Measurements from ENCODE around the gene UCN2.
"Not testable (repeated sequence)": the region's sequence is repeated elsewhere in the genome, so short reads cannot be mapped to it uniquely, and the experiment has no call there.

The UCN2 gene

DNA sequence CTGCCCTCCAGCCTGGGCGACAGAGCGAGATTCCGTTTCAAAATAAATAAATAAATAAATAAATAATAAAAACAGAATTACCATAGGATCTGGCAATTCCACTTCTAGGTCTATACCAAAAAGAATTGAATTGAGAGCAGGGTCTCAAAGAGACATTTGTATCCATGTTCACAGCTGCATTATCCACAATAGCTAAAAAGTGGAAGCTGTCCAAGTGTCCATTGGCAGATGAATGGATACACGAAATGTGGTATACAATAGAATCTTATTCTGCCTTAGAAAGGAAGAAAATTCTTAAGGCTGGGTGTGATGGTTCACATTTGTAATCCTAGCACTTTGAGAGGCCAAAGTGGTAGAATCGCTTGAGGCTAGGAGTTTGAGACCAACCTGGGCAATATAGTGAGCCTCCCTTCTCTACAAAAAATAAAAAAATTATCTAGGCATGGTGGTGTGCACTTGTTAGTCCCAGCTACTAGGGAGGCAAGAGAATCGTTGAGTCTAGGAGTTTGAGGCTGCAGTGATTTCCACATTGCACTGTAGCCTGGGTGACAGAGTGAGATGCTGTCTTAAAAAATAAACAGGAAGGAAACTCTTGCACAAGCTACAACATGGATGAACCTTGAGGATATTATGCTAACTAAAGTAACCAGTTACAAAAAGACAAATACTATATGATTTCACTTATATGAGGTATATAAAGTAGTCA, 31.2 kb downstream of the UCN2 start:
- no peaks in the 10 kb centered on the region for H3K4me1 ChIP-seq (ENCODE audit: control insufficient read depth, low read length)
- H3K27ac ChIP-seq (ENCODE audit: low read depth, low read length), result no peak overlapping the region
- H3K9me2 ChIP-seq (replicated peaks; ENCODE audit: control insufficient read depth, low read length), result no peaks in the 10 kb centered on the region
- H3K36me3 ChIP-seq (ENCODE audit: control insufficient read depth, low read length), result peaks cover 54% of the 10 kb centered on the region
- H3F3A ChIP-seq (ENCODE audit: control insufficient read depth, insufficient read depth), result no peaks in the 10 kb centered on the region; the same call in 1 of the 2 replicates
- no peak overlapping the region for H3K4me2 ChIP-seq (ENCODE audit: low read length)
- H3K27me3 ChIP-seq (ENCODE audit: control insufficient read depth, low read length), result no peaks in the 10 kb centered on the region
- H3K9me3 ChIP-seq (ENCODE audit: control insufficient read depth, insufficient read depth, low read length), result no peaks in the 10 kb centered on the region
- H3K4me3 ChIP-seq (ENCODE audit: low read length), result no peak overlapping the region
- H3K79me2 ChIP-seq (ENCODE audit: control insufficient read depth, low read length), result no peaks in the 10 kb centered on the region
- TF ChIP-seq, protein P1, sequence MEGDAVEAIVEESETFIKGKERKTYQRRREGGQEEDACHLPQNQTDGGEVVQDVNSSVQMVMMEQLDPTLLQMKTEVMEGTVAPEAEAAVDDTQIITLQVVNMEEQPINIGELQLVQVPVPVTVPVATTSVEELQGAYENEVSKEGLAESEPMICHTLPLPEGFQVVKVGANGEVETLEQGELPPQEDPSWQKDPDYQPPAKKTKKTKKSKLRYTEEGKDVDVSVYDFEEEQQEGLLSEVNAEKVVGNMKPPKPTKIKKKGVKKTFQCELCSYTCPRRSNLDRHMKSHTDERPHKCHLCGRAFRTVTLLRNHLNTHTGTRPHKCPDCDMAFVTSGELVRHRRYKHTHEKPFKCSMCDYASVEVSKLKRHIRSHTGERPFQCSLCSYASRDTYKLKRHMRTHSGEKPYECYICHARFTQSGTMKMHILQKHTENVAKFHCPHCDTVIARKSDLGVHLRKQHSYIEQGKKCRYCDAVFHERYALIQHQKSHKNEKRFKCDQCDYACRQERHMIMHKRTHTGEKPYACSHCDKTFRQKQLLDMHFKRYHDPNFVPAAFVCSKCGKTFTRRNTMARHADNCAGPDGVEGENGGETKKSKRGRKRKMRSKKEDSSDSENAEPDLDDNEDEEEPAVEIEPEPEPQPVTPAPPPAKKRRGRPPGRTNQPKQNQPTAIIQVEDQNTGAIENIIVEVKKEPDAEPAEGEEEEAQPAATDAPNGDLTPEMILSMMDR (IDR thresholded peaks at IDR 0.05; ENCODE audit: low read depth, low read length, poor library complexity, severe bottlenecking), result no peak
- no peak for TF ChIP-seq EZH2phosphoT487 (IDR thresholded peaks at IDR 0.05; ENCODE audit: borderline replicate concordance, low read length)
- H4K20me1 ChIP-seq (ENCODE audit: control insufficient read depth, insufficient read depth, low read depth, low read length), result no peaks in the 10 kb centered on the region

DNA sequence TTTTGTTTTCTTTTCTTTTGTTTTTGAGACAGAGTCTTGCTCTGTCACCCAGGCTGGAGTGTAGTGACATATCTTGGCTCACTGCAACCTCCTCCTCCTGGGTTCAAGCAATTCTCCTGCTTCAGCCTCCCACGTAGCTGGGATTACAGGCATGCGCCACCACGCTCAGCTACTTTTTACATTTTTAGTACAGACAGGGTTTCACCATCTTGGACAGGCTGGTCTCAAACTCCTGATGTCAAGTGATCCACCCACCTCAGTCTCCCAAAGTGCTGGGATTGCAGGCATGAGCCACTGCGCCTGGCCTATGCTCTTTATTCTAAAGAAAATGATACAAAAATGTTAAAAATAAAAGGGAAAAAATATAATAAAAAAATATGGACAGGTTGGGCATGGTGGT, 32.9 kb downstream of the UCN2 start:
- not testable (repeated sequence) for H3K4me3 ChIP-seq (ENCODE audit: low read length); H3K4me1 ChIP-seq (ENCODE audit: control insufficient read depth, low read length); H3K79me2 ChIP-seq (ENCODE audit: control insufficient read depth, low read length)

DNA sequence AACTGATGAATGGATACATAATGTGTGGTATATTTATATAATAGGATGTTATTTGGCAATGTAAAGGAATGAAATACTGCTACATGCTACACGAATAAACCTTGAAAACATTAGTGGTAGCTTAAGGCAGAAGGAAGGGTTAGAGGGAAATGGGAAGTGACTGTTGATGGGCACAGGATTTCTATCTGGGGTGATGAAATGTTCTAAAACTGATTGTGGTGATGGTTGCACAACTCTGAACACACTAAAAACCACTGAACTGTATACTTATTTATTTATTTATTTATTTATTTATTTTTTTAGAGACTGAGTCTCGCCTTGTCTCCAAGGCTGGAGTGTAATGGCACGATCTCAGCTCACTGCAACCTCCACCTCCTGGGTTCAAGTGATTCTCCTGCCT, 34.8 kb downstream of the UCN2 start:
- Histone ChIP-seq H4K20me1 (ENCODE audit: control insufficient read depth, insufficient read depth, low read depth, low read length) (no peaks in the 10 kb centered on the region), H3K79me2 (ENCODE audit: control insufficient read depth, low read length) (no peaks in the 10 kb centered on the region), H3K9me2 (replicated peaks; ENCODE audit: control insufficient read depth, low read length) (no peaks in the 10 kb centered on the region), H3K4me3 (ENCODE audit: low read length) (no peak overlapping the region), H3K36me3 (ENCODE audit: control insufficient read depth, low read length) (peaks cover 29% of the 10 kb centered on the region), H3K4me2 (ENCODE audit: low read length) (no peak overlapping the region), H3K9me3 (ENCODE audit: control insufficient read depth, insufficient read depth, low read length) (no peaks in the 10 kb centered on the region), H3K27me3 (ENCODE audit: control insufficient read depth, low read length) (no peaks in the 10 kb centered on the region), H3K4me1 (ENCODE audit: control insufficient read depth, low read length) (no peaks in the 10 kb centered on the region), H3F3A (ENCODE audit: control insufficient read depth, insufficient read depth) (no peaks in the 10 kb centered on the region; the same call in 1 of the 2 replicates), H3K27ac (ENCODE audit: low read depth, low read length) (no peak overlapping the region)
- TF ChIP-seq EZH2phosphoT487 (IDR thresholded peaks at IDR 0.05; ENCODE audit: borderline replicate concordance, low read length), result no peak
- TF ChIP-seq, protein P1 (IDR thresholded peaks at IDR 0.05; ENCODE audit: low read depth, low read length, poor library complexity, severe bottlenecking), result no peak

More for the DNA sequence above, 32.9 kb downstream of the UCN2 start:
- not testable (repeated sequence) for H3K9me2 ChIP-seq (replicated peaks; ENCODE audit: control insufficient read depth, low read length); H3F3A ChIP-seq (ENCODE audit: control insufficient read depth, insufficient read depth); H3K9me3 ChIP-seq (ENCODE audit: control insufficient read depth, insufficient read depth, low read length); H3K4me2 ChIP-seq (ENCODE audit: low read length); H3K27me3 ChIP-seq (ENCODE audit: control insufficient read depth, low read length); H4K20me1 ChIP-seq (ENCODE audit: control insufficient read depth, insufficient read depth, low read depth, low read length); H3K27ac ChIP-seq (ENCODE audit: low read depth, low read length)
- H3K36me3 ChIP-seq (ENCODE audit: control insufficient read depth, low read length), result peaks cover 37% of the 10 kb centered on the region

DNA sequence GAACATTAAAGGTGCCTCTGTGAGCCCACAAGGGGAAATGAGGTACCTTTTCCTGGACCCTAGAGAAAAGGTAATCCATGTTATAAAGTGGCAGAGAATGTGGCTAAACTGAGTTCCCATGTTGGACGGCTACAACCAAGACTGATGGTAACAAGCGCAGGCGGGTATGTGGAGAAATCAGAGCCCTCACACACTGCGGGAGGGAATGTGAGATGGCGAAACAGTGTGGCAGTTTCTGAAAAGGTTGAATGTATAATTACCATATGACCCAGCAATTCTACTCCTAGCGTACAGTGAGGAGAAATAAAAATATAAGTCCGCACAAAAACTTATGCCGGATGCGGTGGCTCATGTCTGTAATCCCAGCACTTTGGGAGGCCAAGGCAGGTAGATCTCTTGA, 35.5 kb downstream of the UCN2 start:
- H3K36me3 ChIP-seq (ENCODE audit: control insufficient read depth, low read length), result peaks cover 30% of the 10 kb centered on the region
- H3F3A ChIP-seq (ENCODE audit: control insufficient read depth, insufficient read depth), result no peaks in the 10 kb centered on the region; the same call in 1 of the 2 replicates
- H3K4me2 ChIP-seq (ENCODE audit: low read length), result no peak overlapping the region
- no peak for TF ChIP-seq EZH2phosphoT487 (IDR thresholded peaks at IDR 0.05; ENCODE audit: borderline replicate concordance, low read length)
- TF ChIP-seq, protein P1 (IDR thresholded peaks at IDR 0.05; ENCODE audit: low read depth, low read length, poor library complexity, severe bottlenecking), result no peak
- no peaks in the 10 kb centered on the region for H3K4me1 ChIP-seq (ENCODE audit: control insufficient read depth, low read length)
- H3K79me2 ChIP-seq (ENCODE audit: control insufficient read depth, low read length), result no peaks in the 10 kb centered on the region
- H3K27me3 ChIP-seq (ENCODE audit: control insufficient read depth, low read length), result no peaks in the 10 kb centered on the region
- H3K9me2 ChIP-seq (replicated peaks; ENCODE audit: control insufficient read depth, low read length), result no peaks in the 10 kb centered on the region
- H3K27ac ChIP-seq (ENCODE audit: low read depth, low read length), result no peak overlapping the region
- H3K9me3 ChIP-seq (ENCODE audit: control insufficient read depth, insufficient read depth, low read length), result no peaks in the 10 kb centered on the region
- H4K20me1 ChIP-seq (ENCODE audit: control insufficient read depth, insufficient read depth, low read depth, low read length), result no peaks in the 10 kb centered on the region
- no peak overlapping the region for H3K4me3 ChIP-seq (ENCODE audit: low read length)
